HG03064 (cell line): ENCODE measurements around the gene PNMA8A.

Source experiments
- ATAC-seq: cut with Tn5 transposase; IDR thresholded peaks from one replicate; pipeline ENCODE4 v1.9.1; 2021; ENCODE audit warnings: low read depth; ENCODE audit not compliant: unreplicated experiment

Gene PNMA8A

DNA sequence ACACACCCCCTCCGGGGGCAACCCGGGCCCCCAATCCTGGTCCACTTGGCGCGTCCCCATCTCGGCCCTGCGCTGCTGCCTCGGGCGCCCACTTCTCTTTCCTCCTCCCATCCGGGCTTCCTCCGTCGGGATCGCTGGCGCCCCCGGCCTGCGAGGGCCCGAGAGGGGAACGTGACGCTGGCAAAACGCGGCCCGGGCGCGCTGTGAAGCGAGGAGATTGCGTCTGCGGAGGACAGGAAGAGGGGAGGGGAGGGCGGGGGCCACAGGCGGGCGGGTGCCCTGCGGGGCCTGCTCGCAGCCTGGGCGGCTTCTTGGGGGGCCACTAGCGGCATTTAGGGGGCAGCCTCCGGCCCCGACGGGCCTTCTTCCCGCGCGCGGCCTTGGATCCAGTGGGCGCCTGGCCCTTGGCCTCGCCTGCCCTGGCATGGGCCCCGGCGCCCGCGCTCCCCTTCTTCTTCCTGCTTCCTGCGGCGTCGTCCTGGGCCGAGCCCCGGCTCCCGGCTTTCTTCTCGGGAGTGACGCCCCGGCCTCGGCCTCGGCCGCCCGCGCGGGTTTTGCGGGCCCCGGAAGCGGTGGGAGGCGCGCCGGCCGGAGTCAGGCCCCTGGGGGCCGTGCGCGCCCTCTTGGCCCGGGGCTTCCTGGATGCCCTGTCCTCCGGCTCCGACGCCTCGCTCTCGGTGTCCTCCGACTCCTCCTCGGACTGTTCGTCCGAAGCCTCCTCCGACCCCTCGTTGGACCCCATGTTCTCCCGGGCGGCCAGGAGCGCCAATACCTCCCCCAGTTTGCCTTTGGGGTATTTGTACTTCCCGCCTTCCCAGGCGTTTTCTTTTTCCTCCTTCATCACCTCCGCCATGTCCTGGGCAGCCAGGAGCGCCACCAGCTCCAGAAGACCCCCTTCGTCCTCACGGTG lies 22.1 kb upstream of the PNMA8A start:
- no peak for ATAC-seq

GRCh38 chr19:46492841-46493235 lies 21.5 kb upstream of the PNMA8A start:
- ATAC-seq: no peak

- ATAC-seq: no peak
Observed at GRCh38 chr19:46491975-46492682, 20.8 kb upstream of the PNMA8A start.

- no peak for ATAC-seq
Observed at GRCh38 chr19:46490774-46491173, 19.4 kb upstream of the PNMA8A start.

- no peak for ATAC-seq
Observed at GRCh38 chr19:46489445-46490272, 18.3 kb upstream of the PNMA8A start.

GRCh38 chr19:46488551-46488950 lies 17.2 kb upstream of the PNMA8A start:
- ATAC-seq: no peak

- ATAC-seq: no peak
Observed at GRCh38 chr19:46487802-46488445, 16.6 kb upstream of the PNMA8A start.

- ATAC-seq: no peak
Observed at GRCh38 chr19:46487178-46487801, 15.9 kb upstream of the PNMA8A start.

- no peak for ATAC-seq
Observed at GRCh38 chr19:46486358-46486757, 15.0 kb upstream of the PNMA8A start.

DNA sequence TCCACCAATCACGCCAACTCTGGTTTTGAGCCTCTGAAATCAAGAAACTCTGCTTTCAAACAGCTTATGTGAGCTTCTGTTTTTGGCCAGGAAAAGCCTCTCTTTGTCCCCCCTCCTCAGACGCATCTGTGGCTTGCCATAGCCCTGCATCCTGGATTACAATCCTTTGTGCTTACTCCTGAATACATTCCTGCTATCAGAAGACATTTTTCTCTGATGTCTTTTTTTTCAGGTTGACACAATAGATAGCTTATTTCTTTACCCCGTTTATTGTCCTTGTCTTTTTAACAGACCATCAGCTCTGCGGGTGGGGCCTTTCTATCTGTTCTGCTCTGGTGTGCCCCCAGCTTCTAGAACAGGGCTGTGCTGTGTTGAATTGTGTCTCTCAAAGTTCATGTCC lies 13.3 kb upstream of the PNMA8A start:
- no peak for ATAC-seq

DNA sequence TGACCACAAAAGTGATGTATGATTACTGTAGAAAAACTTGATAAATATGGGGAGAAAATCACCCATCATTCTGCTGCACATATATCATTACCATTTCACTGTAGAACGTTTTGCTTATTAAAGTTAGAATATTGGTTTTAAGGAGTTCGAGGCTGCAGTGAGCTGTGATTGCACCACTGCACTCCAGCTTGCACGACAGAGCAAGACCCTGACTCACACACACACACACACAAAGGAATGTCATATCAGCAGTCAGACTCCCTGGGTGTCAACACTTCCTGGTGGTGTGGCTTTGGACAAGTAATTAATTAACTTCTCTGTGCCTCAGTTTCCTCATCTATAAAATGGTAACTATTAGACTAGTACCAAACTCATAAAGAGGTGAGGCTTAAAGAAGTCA lies 11.3 kb upstream of the PNMA8A start:
- no peak for ATAC-seq

DNA sequence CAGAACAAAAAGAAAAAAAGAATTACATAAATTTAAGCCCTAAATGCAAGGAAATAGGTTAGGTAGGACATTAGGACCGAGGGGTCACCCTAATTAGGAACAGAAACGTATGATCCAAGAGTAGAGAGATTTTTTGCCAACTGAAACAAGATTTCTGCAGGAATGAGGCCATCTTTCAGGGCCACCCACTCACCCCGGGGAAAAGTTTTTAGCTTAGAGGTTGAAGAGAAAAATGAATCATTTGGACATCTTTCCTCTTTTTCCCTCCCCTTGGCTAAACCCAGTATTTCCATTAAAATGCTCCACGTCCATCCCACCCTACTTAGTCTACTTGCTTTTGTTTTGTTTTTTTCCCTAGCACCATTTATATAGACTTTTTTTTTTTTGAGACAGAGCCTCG lies 10.6 kb upstream of the PNMA8A start:
- ATAC-seq: no peak

DNA sequence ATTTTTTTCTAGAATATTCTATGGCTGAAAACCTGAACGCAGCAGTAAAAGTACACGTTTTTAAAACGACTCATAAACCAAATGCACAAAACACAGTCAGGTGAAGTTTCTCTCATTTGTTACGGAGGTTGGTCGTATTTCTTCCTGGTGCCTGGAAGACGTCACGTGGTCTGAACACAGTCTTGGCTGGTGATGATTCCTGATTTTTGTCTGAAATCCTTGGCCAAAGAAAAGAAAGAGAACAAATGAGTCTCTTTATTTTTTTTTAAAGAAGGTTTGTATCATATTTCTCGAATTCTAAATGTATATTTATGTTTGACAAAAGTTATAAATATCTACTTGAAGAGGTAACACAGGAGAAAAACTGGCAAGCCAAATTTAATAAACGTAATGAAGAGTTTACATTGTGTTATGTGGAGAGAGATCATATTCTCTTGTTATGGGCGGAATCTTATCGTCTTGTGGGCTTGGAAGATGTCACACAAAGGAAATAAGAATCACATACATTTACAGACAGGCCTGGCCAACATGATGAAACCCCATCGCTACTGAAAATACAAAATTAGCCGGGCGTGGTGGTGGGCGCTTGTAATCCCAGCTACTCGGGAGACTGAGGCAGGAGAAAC lies 10.0 kb upstream of the PNMA8A start:
- no peak for ATAC-seq

- ATAC-seq: no peak
Observed at GRCh38 chr19:46480415-46480814, 9.1 kb upstream of the PNMA8A start.

DNA sequence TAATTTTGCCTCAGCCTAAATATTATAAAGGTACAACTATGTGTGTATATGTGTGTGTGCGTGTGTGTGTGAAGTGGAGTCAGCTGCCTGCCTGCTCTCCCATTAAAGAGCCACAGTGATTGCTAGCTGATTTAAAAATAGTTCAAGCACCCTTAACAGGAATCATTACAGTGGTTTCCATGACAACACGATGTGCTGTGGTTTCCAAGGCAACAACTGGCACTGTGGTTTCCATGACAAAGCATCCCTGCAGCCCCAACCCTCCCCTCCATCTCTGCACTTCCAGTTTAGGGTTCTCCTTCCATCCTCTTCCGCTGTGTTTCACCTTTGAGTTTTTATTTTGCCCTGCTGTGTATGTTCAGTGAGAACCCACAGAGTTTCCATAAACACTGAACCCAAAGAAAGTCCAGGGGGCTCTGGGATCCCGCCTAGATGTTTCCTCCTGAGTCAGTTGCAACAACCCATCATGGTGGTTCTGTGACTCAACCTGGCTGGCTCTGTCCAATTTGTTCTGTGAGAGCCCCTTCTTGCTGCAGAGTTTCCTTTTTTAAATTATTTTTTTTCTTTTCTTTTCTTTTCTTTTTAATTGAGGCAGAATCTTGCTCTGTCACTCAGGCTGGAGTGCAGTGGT lies 7.1 kb upstream of the PNMA8A start:
- no peak for ATAC-seq

- no peak for ATAC-seq
Observed at GRCh38 chr19:46475986-46476385, 4.6 kb upstream of the PNMA8A start.

DNA sequence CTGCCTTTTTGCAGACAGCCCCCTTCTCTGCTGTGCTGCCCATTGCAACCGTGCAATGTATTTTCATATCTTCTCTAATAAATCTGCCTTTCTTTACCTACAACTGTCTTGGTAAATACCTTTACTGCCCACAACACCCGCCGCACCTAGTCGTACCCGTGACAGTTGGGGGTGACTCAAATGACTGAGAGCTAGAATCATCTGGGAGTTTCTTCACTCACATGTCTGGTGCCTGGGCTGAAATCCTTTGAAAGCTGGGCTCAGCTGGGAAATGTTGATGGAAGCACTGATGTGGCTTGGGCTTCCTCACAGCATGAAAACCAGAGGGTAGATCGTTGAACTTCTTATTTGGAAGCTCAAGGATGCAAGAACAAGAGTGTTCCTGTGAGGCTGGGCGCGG lies 2.8 kb upstream of the PNMA8A start:
- no peak for ATAC-seq

- no peak for ATAC-seq
Observed at GRCh38 chr19:46472592-46472991, 1.2 kb upstream of the PNMA8A start.

- ATAC-seq: no peak
Observed at GRCh38 chr19:46471811-46472543, 614 bp upstream of the PNMA8A start.
